ENCODE measurements around the gene PNPT1.
"Not testable (repeated sequence)": the region's sequence is repeated elsewhere in the genome, so short reads cannot be mapped to it uniquely, and the experiment has no call there.

Gene PNPT1

GRCh38 chr2:55609938-55610578 lies 83.6 kb downstream of the PNPT1 start:
- no peak for DNase-seq (ENCODE audit: low read depth)
- TF ChIP-seq CTCF (conservative IDR thresholded peaks at IDR 0.05; ENCODE audit: control insufficient read depth, insufficient read depth, low read depth, low read length), result no peak
- no peak overlapping the region for H3K4me3 ChIP-seq (ENCODE audit: control insufficient read depth, low read depth, low read length)

- no peak for TF ChIP-seq CTCF (conservative IDR thresholded peaks at IDR 0.05; ENCODE audit: control insufficient read depth, insufficient read depth, low read depth, low read length)
- no peak overlapping the region for H3K4me3 ChIP-seq (ENCODE audit: control insufficient read depth, low read depth, low read length)
- no peak for DNase-seq (ENCODE audit: low read depth)
Observed at GRCh38 chr2:55609193-55609794, 84.3 kb downstream of the PNPT1 start.

GRCh38 chr2:55607717-55608116 lies 85.9 kb downstream of the PNPT1 start:
- no peak for TF ChIP-seq CTCF (conservative IDR thresholded peaks at IDR 0.05; ENCODE audit: control insufficient read depth, insufficient read depth, low read depth, low read length)
- no peak for DNase-seq (ENCODE audit: low read depth)
- no peak overlapping the region for H3K4me3 ChIP-seq (ENCODE audit: control insufficient read depth, low read depth, low read length)

- no peak for DNase-seq (ENCODE audit: low read depth)
- no peak for TF ChIP-seq CTCF (conservative IDR thresholded peaks at IDR 0.05; ENCODE audit: control insufficient read depth, insufficient read depth, low read depth, low read length)
- no peak overlapping the region for H3K4me3 ChIP-seq (ENCODE audit: control insufficient read depth, low read depth, low read length)
Observed at GRCh38 chr2:55604027-55604565, 89.5 kb downstream of the PNPT1 start.

- H3K4me3 ChIP-seq (ENCODE audit: control insufficient read depth, low read depth, low read length), result no peak overlapping the region
- no peak for TF ChIP-seq CTCF (conservative IDR thresholded peaks at IDR 0.05; ENCODE audit: control insufficient read depth, insufficient read depth, low read depth, low read length)
- no peak for DNase-seq (ENCODE audit: low read depth)
Observed at GRCh38 chr2:55601849-55602248, 91.8 kb downstream of the PNPT1 start.

- TF ChIP-seq CTCF (conservative IDR thresholded peaks at IDR 0.05; ENCODE audit: control insufficient read depth, insufficient read depth, low read depth, low read length), result no peak
- no peak for DNase-seq (ENCODE audit: low read depth)
- no peak overlapping the region for H3K4me3 ChIP-seq (ENCODE audit: control insufficient read depth, low read depth, low read length)
Observed at GRCh38 chr2:55598056-55598795, 95.4 kb downstream of the PNPT1 start.

GRCh38 chr2:55596795-55597194 lies 96.8 kb downstream of the PNPT1 start:
- H3K4me3 ChIP-seq (ENCODE audit: control insufficient read depth, low read depth, low read length); DNase-seq (ENCODE audit: low read depth): not testable (repeated sequence)
